Esophagus squamous epithelium (tissue), 5 donors: ENCODE measurements around the gene SIL1. TPM values are rescaled to one million over a fixed set of nuclear protein-coding genes. Genes with fewer than 3 reads are reported as not detected.

Experiments used
- DNase-seq: peaks from one replicate; lab custom pipeline; 2025; lab: John Stamatoyannopoulos, UW
- H3K27ac ChIP-seq, 4 donors: fragments of 200-600 bp; sonication (generic); one replicate each; pipeline ENCODE4 v1.5.1; 2016 to 2019; ENCODE audit warnings: mild to moderate bottlenecking in 1 of 4
- H3K27me3 ChIP-seq, 4 donors: fragments of 200-600 bp; sonication (generic); 1 replicate in 3 of 4; 2 replicates in 1 of 4; pipeline versions ENCODE4 v1.5.1 to v1.6.0; 2017 to 2021; ENCODE audit warnings: antibody characterized with exemption in 1 of 4
- H3K36me3 ChIP-seq, 3 donors: fragments of 200-600 bp; sonication (generic); one replicate each; pipeline ENCODE4 v1.5.1; 2016 to 2019
- H3K4me1 ChIP-seq, 3 donors: fragments of 200-600 bp; sonication (generic); one replicate each; pipeline ENCODE4 v1.5.1; 2017 to 2019
- H3K4me3 ChIP-seq, 4 donors: fragments of 200-600 bp; sonication (generic); 1 replicate in 3 of 4; 2 replicates in 1 of 4; pipeline ENCODE4 v1.5.1; 2016 to 2019; ENCODE audit warnings: mild to moderate bottlenecking in 2 of 4, moderate library complexity in 1 of 4
- H3K9me3 ChIP-seq, 3 donors: fragments of 200-600 bp; sonication (generic); one replicate each; pipeline ENCODE4 v1.5.1; 2016 to 2019
- CTCF ChIP-seq, 6 experiments: fragments of 450-650 bp in 4 of 6; fragments of 200-600 bp in 2 of 6; sonication (generic) in 2 of 6; IDR thresholded peaks; one replicate each; pipeline ENCODE4 v1.5.1; 2016 to 2019; ENCODE audit warnings: antibody characterized with exemption in 6 of 6, mild to moderate bottlenecking in 4 of 6, moderate library complexity in 4 of 6
- POLR2A ChIP-seq, 4 donors: fragments of 450-650 bp; IDR thresholded peaks; one replicate each; pipeline ENCODE4 v1.6.1; 2017; ENCODE audit warnings: antibody characterized with exemption in 4 of 4, mild to moderate bottlenecking in 4 of 4, moderate library complexity in 3 of 4
- WGBS, 2 donors: methylation state at CpG; one replicate each; pipeline ENCODE4 v1.1.5; 2018; 5-methylcytosine and 5-hydroxymethylcytosine counted together
- intact Hi-C: fragments of 100-400 bp; cut with DNase I; formaldehyde crosslinking; loops from one replicate; pipeline ENCODE4 v1.15.0; 2022
- total RNA-seq, 4 donors: library from RNA; depleted of rRNA; stranded (reverse); fragments of >200 nt; gene quantifications; one replicate each; pipeline ENCODE4 v1.1.0, GENCODE V29; 2016
- donor health status: DM: yes; HTN: yes; CAD: no.

Gene SIL1
- total RNA-seq, 4 donors from 2014 or later: 18.0 to 34.6 (median 18.3) TPM

DNA sequence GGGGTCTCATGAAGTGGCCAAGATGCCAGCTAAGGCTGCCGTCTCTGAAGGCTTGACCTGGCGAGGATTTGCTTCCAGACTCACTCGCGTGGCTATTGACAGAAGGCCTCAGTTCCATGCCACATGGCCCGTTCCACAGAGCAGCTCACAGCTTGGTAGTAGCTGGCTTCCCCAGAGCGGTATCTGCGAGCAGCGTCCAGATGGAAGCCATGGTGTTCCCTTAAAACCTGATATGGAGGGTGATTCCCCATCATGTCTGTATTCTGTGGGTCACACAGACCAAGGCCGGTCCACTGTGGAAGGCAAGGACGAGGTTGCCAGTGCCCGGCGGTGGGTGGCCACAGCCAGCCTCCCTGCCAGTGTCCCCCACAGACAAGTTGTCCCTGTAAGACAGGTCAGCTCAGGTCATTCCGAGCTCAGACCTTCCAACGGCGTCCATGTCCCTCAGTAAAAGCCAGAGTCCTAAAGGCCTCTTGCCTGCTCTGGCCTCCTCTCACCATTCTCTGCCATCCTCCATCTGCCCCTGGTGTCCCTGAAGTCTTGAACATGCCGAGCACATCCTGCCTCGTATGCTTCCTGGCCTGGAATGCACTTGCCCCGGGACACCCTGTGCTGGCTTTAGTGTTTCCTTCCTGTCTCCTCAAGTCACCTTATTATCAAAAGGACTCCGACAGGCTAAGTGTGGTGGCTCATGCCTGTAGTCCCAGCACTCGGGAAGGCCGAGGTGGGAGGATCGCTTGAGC lies 261.8 kb downstream of the SIL1 start:
- H3K36me3 ChIP-seq: peaks cover 23 to 53% (median 32%) of the 10 kb centered on the region in 3 donors
- TF ChIP-seq CTCF (IDR thresholded peaks at IDR 0.05) (no peak), POLR2A (IDR thresholded peaks at IDR 0.05) (no peak)
- peak overlapping the region in 2 of 4 donors; percentile 32 to 48 for H3K27ac ChIP-seq
- H3K4me1 ChIP-seq: peaks cover 0 to 10% (median 0%) of the 10 kb centered on the region in 3 donors
- no peaks in the 10 kb centered on the region for H3K9me3 ChIP-seq
- no peak overlapping the region for H3K4me3 ChIP-seq
- 84 to 87% methylated on average over 13 to 16 of the region's 22 CpGs for WGBS, 2 donors
- intact Hi-C loops: no loop called here
- H3K27me3 ChIP-seq: no peaks in the 10 kb centered on the region
- DNase-seq: no peak

DNA sequence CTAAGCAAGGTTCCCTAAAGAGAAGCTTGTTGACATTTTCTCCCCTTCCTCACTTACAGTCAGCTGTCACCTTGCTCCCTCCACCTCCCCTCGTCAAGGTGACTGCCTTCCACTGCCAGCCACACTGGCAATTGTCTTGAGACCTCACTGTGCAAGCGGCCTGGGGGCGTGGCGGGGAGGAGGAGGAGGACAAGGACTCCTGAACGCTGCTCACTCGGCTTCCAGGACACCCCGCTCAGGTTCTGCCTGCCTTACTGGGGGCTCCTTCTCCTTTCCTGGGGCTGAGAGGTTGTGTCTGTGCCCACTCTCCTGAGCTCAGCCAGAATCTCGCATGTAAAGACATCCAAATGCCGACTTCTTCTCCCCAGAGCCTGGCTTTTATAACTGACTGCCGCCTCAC lies 262.7 kb downstream of the SIL1 start:
- intact Hi-C loops: no loop called here
- no peak overlapping the region for H3K4me3 ChIP-seq
- 87 to 98% methylated on average over 4 to 5 of the region's 10 CpGs for WGBS, 2 donors
- no peaks in the 10 kb centered on the region for H3K27me3 ChIP-seq
- no peak for TF ChIP-seq POLR2A (IDR thresholded peaks at IDR 0.05)
- no peak for TF ChIP-seq CTCF (IDR thresholded peaks at IDR 0.05)
- no peaks in the 10 kb centered on the region for H3K9me3 ChIP-seq
- H3K4me1 ChIP-seq: peaks cover 0 to 10% (median 0%) of the 10 kb centered on the region in 3 donors
- peaks cover 33 to 62% (median 41%) of the 10 kb centered on the region in 3 donors for H3K36me3 ChIP-seq
- H3K27ac ChIP-seq: peak overlapping the region in 1 of 4 donors; percentile 48
- DNase-seq: no peak

GRCh38 chr5:138934971-138935370 lies 263.2 kb downstream of the SIL1 start:
- Histone ChIP-seq H3K9me3 (no peaks in the 10 kb centered on the region), H3K27ac (no peak overlapping the region), H3K36me3 (peaks cover 38 to 67% (median 44%) of the 10 kb centered on the region in 3 donors), H3K4me1 (peaks cover 0 to 10% (median 0%) of the 10 kb centered on the region in 3 donors), H3K4me3 (no peak overlapping the region), H3K27me3 (no peaks in the 10 kb centered on the region)
- 87 to 89% methylated on average over 11 to 12 of the region's 12 CpGs for WGBS, 2 donors
- no peak for DNase-seq
- TF ChIP-seq POLR2A (IDR thresholded peaks at IDR 0.05) (no peak), CTCF (IDR thresholded peaks at IDR 0.05) (no peak)
- intact Hi-C loops: no loop called here

GRCh38 chr5:138933522-138934290 lies 264.5 kb downstream of the SIL1 start:
- TF ChIP-seq POLR2A (IDR thresholded peaks at IDR 0.05) (no peak), CTCF (IDR thresholded peaks at IDR 0.05) (no peak)
- DNase-seq: no peak
- H3K4me1 ChIP-seq: peaks cover 0 to 10% (median 0%) of the 10 kb centered on the region in 3 donors
- no peak overlapping the region for H3K4me3 ChIP-seq
- intact Hi-C loops: no loop called here
- H3K9me3 ChIP-seq: no peaks in the 10 kb centered on the region
- WGBS, 2 donors: 87 to 89% methylated on average over 9 to 14 of the region's 18 CpGs
- peaks cover 42 to 80% (median 52%) of the 10 kb centered on the region in 3 donors for H3K36me3 ChIP-seq
- H3K27me3 ChIP-seq: no peaks in the 10 kb centered on the region
- no peak overlapping the region for H3K27ac ChIP-seq
